Keratinocyte (primary cell): Measurements from ENCODE around the gene PLK1. TPM values are rescaled to one million over a fixed set of nuclear protein-coding genes. Genes with fewer than 3 reads are reported as not detected.

ENCODE experiments used
- DNase-seq: peaks from one replicate; pipeline ENCODE4 v3.0.0-alpha.2; 2011; ENCODE audit warnings: low read depth, missing footprints, low spot score
- FAIRE-seq: peaks from 2 replicates; lab custom pipeline; 2011; peaks lifted over from hg19 to GRCh38; lab: Jason Lieb, UNC
- H2AFZ ChIP-seq: 2 replicates; pipeline ENCODE4 v1.6.0; 2012; ENCODE audit warnings: low read length, control low read depth, inconsistent platforms; ENCODE audit not compliant: control insufficient read depth
- H3K27ac ChIP-seq: 2 replicates; pipeline ENCODE4 v1.5.1; 2011; ENCODE audit warnings: low read length; ENCODE audit not compliant: control insufficient read depth, insufficient read depth
- H3K27me3 ChIP-seq: 3 replicates; pipeline ENCODE4 v1.6.0; 2011; ENCODE audit warnings: low read length; ENCODE audit not compliant: control insufficient read depth, insufficient read depth; ENCODE audit errors: extremely low read depth
- H3K36me3 ChIP-seq, 2 experiments: 2 replicates in 1 of 2; 3 replicates in 1 of 2; pipeline ENCODE4 v1.5.1; 2011; ENCODE audit warnings: low read length in 2 of 2, mild to moderate bottlenecking in 1 of 2; ENCODE audit not compliant: control insufficient read depth in 2 of 2, insufficient read depth in 2 of 2; ENCODE audit errors: extremely low read depth in 1 of 2
- H3K4me1 ChIP-seq: 3 replicates; pipeline ENCODE4 v1.5.1; 2011; ENCODE audit warnings: low read length; ENCODE audit not compliant: control insufficient read depth, insufficient read depth; ENCODE audit errors: extremely low read depth
- H3K4me2 ChIP-seq: 3 replicates; pipeline ENCODE4 v1.6.0; 2011; ENCODE audit warnings: low read depth, low read length; ENCODE audit not compliant: control insufficient read depth, insufficient read depth; ENCODE audit errors: extremely low read depth
- H3K4me3 ChIP-seq, 3 experiments: fragments of 200-600 bp in 1 of 3; sonication (generic) in 1 of 3; 2 replicates in 2 of 3; 3 replicates in 1 of 3; pipeline ENCODE4 v1.5.1; 2011 to 2016; ENCODE audit warnings: low read length in 3 of 3, mild to moderate bottlenecking in 3 of 3, control low read depth in 2 of 3, inconsistent platforms in 1 of 3, low read depth in 1 of 3, mixed read lengths in 1 of 3, mixed run types in 1 of 3, moderate library complexity in 1 of 3; ENCODE audit not compliant: control insufficient read depth in 2 of 3, insufficient read depth in 2 of 3; ENCODE audit errors: extremely low read depth in 1 of 3
- H3K79me2 ChIP-seq: 2 replicates; pipeline ENCODE4 v1.6.0; 2012; ENCODE audit warnings: low read length; ENCODE audit not compliant: control insufficient read depth, insufficient read depth
- H3K9ac ChIP-seq: 3 replicates; pipeline ENCODE4 v1.6.0; 2011; ENCODE audit warnings: low read length; ENCODE audit not compliant: control insufficient read depth, insufficient read depth; ENCODE audit errors: extremely low read depth
- H3K9me1 ChIP-seq: 3 replicates; pipeline ENCODE4 v1.6.0; 2011; ENCODE audit warnings: low read length; ENCODE audit not compliant: control insufficient read depth, insufficient read depth; ENCODE audit errors: extremely low read depth
- H3K9me3 ChIP-seq: 2 replicates; pipeline ENCODE4 v1.5.1; 2012; ENCODE audit warnings: low read depth, low read length; ENCODE audit not compliant: control insufficient read depth
- H4K20me1 ChIP-seq: 3 replicates; pipeline ENCODE4 v1.6.0; 2011; ENCODE audit warnings: low read length; ENCODE audit not compliant: control insufficient read depth, insufficient read depth; ENCODE audit errors: extremely low read depth
- EZH2 ChIP-seq: IDR thresholded peaks from one replicate; pipeline ENCODE4 v1.6.1; 2012; ENCODE audit warnings: inconsistent platforms, mild to moderate bottlenecking, low read length, moderate library complexity
- dilution Hi-C: fragments of 300-500 bp; cut with MboI; formaldehyde crosslinking; loops from one replicate; pipeline ENCODE4 v1.7.0; 2020; ENCODE audit warnings: low sequenced_read_pairs; ENCODE audit not compliant: extremely low pct_ligation_motif_present
- polyA plus RNA-seq, 5 experiments: library from polyadenylated mRNA; depleted of rRNA in 3 of 5; stranded (reverse) in 3 of 5; stranded (forward) in 1 of 5; unstranded in 1 of 5; fragments of >200 nt; gene quantifications; 1 replicate in 1 of 5; 2 replicates in 3 of 5; 3 replicates in 1 of 5; pipeline versions ENCODE4 v1.2.1 to v1.2.3, GENCODE V29; 2011 to 2012; ENCODE audit warnings: missing spikeins in 2 of 5, low read depth in 1 of 5, low replicate concordance in 1 of 5
- TF ChIP-seq, protein P1 (sequence below), 3 experiments: IDR thresholded peaks in 1 of 3; conservative IDR thresholded peaks in 1 of 3; optimal IDR thresholded peaks in 1 of 3; 2 replicates in 2 of 3; 3 replicates in 1 of 3; pipeline versions ENCODE3 to v1.5.1; 2011; ENCODE audit warnings: low read length in 3 of 3, mild to moderate bottlenecking in 3 of 3, moderate library complexity in 2 of 3, control low read depth in 1 of 3, inconsistent platforms in 1 of 3; ENCODE audit not compliant: insufficient read depth in 2 of 3; ENCODE audit errors: extremely low read depth in 1 of 3

Gene PLK1
- polyA plus RNA-seq, 1 donor (not counting 4 experiments of a cell fraction or from before 2014, with no cell fraction given): 21.2 TPM

- H2AFZ ChIP-seq: no peak overlapping the region
- dilution Hi-C loops: no loop called here
- H3K79me2 ChIP-seq: no peaks in the 10 kb centered on the region
- no peak overlapping the region for H3K4me3 ChIP-seq
- no peaks in the 10 kb centered on the region for H3K36me3 ChIP-seq
- DNase-seq: no peak
- no peaks in the 10 kb centered on the region for H3K27me3 ChIP-seq
- H3K9me3 ChIP-seq: no peaks in the 10 kb centered on the region
- no peaks in the 10 kb centered on the region for H3K9me1 ChIP-seq
- H3K4me1 ChIP-seq: no peaks in the 10 kb centered on the region
- H4K20me1 ChIP-seq: no peaks in the 10 kb centered on the region
- no peak overlapping the region for H3K27ac ChIP-seq
- TF ChIP-seq EZH2: no peak
- TF ChIP-seq, protein P1, sequence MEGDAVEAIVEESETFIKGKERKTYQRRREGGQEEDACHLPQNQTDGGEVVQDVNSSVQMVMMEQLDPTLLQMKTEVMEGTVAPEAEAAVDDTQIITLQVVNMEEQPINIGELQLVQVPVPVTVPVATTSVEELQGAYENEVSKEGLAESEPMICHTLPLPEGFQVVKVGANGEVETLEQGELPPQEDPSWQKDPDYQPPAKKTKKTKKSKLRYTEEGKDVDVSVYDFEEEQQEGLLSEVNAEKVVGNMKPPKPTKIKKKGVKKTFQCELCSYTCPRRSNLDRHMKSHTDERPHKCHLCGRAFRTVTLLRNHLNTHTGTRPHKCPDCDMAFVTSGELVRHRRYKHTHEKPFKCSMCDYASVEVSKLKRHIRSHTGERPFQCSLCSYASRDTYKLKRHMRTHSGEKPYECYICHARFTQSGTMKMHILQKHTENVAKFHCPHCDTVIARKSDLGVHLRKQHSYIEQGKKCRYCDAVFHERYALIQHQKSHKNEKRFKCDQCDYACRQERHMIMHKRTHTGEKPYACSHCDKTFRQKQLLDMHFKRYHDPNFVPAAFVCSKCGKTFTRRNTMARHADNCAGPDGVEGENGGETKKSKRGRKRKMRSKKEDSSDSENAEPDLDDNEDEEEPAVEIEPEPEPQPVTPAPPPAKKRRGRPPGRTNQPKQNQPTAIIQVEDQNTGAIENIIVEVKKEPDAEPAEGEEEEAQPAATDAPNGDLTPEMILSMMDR (optimal IDR thresholded peaks at IDR 0.05 in 1 of 3, IDR thresholded peaks at IDR 0.05 in 1 of 3, conservative IDR thresholded peaks at IDR 0.05 in 1 of 3; ENCODE audit: extremely low read depth in 1 of 3, insufficient read depth in 2 of 3, low read length in 3 of 3): no peak
- no peak overlapping the region for H3K9ac ChIP-seq
- H3K4me2 ChIP-seq: no peak overlapping the region
- FAIRE-seq: no peak
Measured at GRCh38 chr16:23724096-23724784, 45.6 kb downstream of the PLK1 start.

DNA sequence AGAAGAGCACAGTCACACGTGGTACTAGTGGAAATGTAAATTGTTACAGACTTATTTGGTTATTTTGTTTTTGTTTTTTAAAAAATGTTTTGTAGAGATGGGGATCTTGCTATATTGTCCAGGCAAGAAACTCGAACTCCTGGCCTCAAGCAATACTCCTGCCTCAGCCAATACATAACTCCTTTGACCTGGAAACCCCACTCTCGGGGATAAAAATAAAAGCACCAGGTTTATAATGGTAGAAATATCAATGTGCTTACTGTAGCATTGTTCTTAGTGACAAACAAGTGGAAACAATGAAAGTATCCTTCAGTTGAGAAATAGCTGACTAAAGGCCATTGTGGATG lies 46.1 kb downstream of the PLK1 start:
- no peak overlapping the region for H3K4me3 ChIP-seq
- dilution Hi-C loops: no loop called here
- no peaks in the 10 kb centered on the region for H3K9me3 ChIP-seq
- H3K4me1 ChIP-seq: no peaks in the 10 kb centered on the region
- no peaks in the 10 kb centered on the region for H3K27me3 ChIP-seq
- H4K20me1 ChIP-seq: no peaks in the 10 kb centered on the region
- H3K27ac ChIP-seq: no peak overlapping the region
- no peak overlapping the region for H3K4me2 ChIP-seq
- H3K9ac ChIP-seq: no peak overlapping the region
- DNase-seq (no peak), FAIRE-seq (no peak)
- H3K36me3 ChIP-seq: no peaks in the 10 kb centered on the region
- H3K79me2 ChIP-seq: no peaks in the 10 kb centered on the region
- H3K9me1 ChIP-seq: no peaks in the 10 kb centered on the region
- TF ChIP-seq, protein P1 (optimal IDR thresholded peaks at IDR 0.05 in 1 of 3, IDR thresholded peaks at IDR 0.05 in 1 of 3, conservative IDR thresholded peaks at IDR 0.05 in 1 of 3; ENCODE audit: extremely low read depth in 1 of 3, insufficient read depth in 2 of 3, low read length in 3 of 3): no peak
- TF ChIP-seq EZH2: no peak
- H2AFZ ChIP-seq: no peak overlapping the region
